Activated CD8-positive, alpha-beta memory T cell treated with anti-CD3 and anti-CD28 coated beads, Interleukin-2, amount 50 U/mL, for 24 hours (primary cell): Measurements from ENCODE around the gene CHRNA10.

Experiments used
- DNase-seq: peaks from one replicate; pipeline ENCODE4 v3.0.0-alpha.2; 2020; ENCODE audit errors: extremely low read depth

Gene CHRNA10, protein sequence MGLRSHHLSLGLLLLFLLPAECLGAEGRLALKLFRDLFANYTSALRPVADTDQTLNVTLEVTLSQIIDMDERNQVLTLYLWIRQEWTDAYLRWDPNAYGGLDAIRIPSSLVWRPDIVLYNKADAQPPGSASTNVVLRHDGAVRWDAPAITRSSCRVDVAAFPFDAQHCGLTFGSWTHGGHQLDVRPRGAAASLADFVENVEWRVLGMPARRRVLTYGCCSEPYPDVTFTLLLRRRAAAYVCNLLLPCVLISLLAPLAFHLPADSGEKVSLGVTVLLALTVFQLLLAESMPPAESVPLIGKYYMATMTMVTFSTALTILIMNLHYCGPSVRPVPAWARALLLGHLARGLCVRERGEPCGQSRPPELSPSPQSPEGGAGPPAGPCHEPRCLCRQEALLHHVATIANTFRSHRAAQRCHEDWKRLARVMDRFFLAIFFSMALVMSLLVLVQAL

DNA sequence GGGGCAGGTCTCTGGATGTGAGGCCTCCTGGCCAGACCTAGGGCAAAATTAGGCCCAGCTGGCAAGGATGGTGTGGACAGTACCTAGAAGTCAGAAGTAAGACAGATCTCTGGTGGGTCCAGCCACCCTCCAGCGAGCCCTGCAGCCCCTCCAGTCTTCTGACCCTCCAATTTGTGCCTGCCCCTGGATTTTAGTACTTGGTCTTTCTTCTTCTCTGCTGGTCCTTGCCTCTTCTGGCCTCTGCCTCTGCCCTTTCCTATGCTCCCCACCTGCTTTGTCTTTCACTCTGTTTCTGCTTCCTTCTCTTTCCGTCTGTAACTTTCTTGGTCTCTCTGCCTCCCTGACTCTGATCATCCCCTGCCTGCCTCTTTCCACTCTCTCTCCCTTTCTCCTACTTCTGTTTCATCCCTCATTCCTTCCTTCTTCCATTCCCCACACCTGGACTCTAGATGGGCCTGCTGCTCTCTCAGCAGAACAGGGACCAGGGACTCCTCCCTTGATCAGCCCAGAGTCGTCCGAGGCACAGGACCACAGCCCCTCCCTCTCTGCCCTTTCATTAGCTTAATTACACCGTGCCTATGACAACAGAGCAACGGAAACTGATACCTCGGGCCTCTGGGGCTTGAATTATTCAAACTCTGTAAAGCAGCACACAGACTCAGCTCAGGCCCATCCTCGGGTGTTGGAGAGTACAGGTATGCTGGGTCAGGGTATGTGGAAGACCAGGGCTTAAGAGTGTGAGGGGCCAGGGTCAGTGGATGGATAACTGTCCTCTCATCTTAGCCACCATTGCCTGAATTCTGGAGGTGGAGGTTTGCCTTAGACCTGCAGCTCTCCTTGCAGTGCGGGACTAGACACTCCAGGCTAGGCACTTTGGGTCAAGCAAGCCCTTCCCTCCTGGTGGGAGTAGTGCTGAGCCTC is at the start of gene CHRNA10:
Gene CHRNA10 (minus strand): TSS at position 51 of the 921 bp plus-strand sequence. CDS start 72 bp downstream, outside the sequence.
- DNase-seq = no peak

DNA sequence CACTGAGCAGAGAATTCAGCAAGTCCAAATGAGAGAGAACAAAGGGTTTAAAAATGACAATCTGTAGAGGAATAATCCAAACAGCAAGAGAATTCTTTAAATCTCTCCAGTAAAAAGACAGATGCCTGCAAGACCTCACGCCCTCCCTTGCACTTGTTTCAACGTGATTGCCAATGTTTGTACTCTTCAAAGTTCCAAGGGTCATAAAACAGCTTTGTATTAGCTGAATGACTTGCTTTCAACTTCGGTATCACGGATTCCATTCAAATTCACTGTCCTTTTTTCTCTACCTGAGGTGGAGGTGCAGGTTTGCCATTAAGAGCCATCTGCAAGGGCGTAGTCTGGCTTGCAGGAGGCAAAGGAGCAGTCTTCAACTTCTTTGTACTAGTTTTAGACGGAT is 41.1 kb upstream of the CHRNA10 start:
- no peak for DNase-seq

DNA sequence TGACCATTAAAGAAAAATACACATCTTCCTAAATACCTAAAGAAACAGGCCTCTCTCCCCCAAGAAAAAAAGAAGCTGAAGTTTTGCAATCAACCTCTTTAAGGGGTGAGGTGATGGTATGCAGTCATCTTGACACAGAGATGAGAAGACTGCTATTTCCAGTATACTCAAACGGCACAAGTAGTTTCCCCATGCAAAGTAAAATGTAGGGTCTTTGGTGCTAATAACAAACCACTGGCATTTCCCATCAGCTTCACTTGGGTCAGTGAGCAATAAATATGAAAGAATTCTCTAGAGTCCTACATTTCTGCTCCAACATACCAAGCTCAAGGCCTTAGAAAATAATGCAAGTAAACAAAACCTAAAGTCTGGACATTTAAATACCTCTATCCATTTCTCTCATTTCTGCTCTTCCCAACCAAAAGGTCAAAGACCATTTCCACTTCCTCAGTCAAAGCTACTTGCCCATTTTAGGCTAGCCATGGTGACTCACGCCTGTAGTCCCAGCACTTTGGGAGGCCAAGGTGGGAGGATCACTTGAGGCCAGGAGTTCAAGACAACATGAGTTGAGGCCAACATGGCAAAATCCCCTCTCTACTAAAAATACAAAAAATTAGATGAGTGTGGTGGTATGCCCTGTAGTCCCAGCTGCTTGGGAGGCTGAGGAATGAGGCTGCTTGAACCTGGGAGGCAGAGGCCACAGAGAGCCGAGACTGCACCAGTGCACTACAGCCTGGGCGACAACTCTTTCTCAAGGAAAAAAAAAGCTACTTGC is 39.5 kb upstream of the CHRNA10 start:
- DNase-seq = no peak

DNA sequence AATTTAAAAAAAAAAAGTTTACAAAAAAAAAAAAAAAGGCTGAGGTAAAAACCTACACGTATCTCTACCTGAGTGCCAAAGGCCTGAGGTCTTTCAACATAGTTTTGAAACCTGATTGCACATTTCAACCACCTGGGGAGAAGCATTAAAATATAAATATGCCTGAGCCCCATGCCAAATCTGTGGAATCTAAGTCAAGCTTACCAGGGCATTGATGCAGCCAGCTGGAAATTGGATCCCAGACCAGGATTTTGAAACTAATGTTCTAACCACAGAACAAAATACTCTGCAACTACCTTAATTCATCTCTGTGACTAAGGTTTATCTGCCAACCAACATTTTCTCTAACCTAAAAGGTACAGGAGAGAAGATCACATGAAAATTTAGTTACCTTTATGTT is 38.8 kb upstream of the CHRNA10 start:
- no peak for DNase-seq

DNA sequence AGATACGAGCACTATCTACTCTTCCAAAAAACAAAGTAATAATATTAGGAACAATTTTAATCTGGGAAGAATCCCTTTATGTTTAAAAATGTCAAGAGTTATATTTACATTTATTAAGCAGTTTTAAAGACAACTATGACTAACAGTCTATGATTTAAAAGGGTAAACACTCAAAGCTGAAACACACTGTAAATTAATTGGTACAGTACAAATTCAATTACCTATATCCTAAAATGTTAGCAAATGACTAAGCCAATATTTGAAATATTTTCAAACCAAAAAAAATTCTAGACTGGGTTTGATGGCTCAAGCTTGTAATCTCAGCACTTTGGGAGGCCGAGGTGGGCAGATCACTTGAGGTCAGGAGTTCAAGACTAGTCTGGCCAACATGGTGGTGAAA is 36.0 kb upstream of the CHRNA10 start:
- no peak for DNase-seq

DNA sequence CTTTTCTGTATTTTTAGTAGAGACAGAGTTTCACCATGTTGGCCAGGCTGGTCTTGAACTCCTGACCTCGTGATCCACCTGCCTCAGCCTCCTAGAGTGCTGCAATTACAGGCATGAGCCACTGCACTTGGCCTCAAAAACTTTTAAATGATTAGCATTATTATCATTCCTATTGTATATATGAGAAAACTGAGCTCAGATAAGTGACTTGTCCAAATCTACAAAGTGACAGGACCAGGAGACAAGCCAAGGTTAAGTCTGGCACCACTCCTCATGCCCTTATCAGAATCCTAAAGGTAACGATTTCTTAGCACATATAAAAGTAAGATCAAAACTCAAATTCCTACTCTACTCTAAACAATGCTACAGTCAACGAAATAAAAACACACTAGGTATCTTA is 32.2 kb upstream of the CHRNA10 start:
- no peak for DNase-seq

DNA sequence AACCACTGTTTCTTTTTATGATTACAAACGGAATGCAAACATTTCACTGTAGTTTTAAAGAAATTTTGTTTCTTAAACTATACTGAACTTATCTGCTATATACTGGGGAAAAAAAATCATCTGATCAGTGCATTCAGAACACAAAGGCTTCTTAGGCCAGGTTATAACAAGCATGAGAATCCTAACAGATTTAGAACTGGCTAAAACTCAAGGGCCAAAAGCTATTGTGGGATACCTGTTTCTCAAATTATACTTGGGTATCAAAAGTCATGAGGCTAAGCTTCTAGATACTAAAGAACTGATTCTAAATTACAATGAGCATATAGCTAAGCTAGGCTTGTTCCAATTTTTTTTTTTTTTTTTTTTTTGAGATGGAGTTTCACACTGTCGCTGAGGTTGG is 29.7 kb upstream of the CHRNA10 start:
- no peak for DNase-seq

DNA sequence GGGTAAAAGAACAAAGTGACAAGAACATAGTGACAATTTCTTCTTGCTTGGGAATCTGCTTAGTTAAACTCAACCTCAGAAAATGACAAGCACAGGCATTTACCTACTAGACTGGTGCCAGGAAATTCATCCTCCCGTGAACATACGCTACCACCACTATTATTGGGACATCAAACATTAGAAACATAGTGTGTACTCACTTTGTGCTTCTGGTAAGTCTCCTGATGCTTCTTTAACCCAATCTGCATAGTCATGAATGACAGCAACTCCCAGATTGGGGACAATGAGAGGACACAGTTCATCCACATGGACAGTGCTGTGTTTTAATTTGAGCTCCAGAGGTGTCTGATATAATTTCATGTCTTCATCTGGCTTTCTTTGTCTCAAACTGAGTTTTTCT is 29.2 kb upstream of the CHRNA10 start:
- DNase-seq = no peak

DNA sequence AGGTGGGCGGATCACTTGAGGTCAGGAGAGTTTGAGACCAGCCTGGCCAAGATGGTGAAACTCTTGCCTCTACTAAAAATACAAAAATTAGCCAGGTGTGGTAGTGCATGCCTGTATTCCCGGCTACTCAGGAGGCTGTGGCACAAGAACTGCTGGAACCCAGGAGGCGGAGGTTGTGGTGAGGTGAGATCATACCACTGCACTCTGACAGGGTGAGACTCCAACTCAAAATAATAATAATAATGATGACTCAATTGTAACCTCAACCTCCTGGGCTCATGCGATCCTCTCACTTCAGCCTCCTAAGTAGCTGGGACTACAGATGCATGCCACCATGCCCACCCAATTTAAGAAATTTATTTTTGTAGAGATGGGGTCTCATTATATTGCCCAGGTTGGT is 15.6 kb upstream of the CHRNA10 start:
- no peak for DNase-seq

DNA sequence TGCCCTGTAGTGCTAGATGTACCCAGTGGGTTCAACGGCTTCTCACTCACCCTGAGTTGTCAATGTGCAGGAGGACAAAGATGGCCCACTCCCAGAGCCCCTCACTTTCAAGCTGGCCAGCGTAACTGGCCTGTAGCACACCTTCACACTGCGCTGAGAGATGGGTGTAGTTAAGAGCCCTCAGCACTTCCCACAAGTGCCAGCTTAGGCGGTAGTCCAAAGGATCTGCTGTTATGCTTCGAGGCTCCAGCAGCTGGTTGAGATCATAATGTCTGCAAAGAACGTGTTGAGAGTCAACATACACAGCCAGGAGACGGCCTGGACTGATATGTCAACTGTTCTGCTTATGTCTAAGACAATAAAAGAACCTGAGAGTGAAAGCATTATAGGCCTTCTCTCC is 14.7 kb upstream of the CHRNA10 start:
- no peak for DNase-seq

DNA sequence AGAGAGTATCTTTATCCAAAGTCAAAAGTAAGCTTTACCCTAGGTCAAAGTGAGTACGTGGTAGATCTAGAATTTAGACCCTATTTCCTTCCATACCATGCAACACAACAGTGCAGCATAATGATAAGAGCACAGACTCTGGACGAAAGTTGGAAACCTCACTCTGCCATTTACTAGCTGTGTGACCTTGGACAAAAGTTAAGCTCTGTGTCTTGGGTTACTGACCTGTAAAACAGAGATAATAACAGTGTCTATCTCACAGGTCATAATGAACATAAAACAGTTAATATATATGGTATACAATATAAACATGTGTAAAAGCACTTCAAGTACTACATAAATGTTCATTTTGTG is 13.6 kb upstream of the CHRNA10 start:
- no peak for DNase-seq

DNA sequence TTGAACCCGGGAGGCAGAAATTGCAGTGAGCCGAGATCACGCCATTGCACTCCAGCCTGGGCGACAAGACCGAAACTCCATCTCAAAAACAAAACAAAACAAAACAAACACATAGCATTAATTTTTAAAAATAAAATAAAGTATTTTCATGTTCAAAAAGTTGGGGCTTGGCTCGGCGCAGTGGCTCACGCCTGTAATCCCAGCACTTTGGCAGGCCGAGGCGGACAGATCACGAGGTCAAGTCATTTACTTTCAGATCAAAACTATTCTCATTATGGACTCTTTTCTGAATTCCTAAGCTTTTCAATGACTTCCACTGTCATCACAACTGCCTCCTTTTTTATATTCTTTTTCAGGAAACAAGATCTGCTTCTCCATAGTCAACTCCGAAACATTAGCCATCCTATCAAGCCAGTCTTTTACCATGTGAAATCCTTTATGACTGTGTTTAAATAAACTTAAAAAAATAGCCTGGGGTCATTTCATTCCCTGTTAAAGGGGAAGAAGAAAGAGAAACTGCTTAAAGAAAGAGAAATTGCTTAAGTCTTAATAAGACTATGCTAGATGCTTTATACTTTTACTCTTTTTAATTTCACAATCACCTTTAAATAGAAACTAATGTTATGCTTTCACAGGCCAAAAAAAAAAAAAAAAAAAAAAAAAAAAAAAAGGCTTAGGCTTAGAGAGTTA is 13.1 kb upstream of the CHRNA10 start:
- DNase-seq = no peak

DNA sequence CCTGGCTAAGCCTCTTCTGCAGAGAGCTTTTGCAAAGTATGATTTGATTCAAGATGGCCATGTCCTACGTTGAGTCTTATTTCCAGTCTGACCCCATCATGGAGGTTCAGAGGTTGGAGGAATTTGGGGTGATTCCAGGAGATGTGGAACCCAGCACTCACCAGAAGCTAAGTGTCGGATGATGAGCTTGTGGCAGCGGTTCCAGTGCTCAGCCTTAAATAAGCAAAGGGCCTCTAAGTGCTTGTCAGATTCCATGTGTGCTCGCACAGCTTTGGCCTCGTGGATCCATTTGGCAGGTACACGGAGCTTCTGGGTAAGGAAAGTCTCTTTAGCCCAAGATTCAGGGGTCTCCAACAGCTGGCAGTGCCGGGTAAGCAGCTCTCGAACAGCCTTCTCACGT is 11.9 kb upstream of the CHRNA10 start:
- DNase-seq = no peak

DNA sequence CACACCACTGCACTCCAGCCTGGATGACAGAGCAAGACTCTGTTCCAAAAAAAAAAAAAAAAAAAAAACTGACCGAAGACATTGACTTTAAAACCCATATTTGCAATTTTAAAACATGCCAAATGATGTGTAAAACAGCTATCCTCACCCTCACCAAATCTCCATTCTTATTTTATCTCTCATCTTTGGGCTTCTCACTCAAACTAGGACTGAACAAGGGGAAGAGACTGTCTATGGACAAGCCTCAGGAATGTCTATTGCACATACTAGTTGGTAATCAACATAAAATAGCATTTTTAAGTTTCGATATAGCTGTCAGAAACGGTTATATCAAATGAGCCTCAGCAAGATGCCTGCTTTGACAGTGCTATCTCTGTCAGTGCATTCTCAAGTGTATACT is 7.9 kb upstream of the CHRNA10 start:
- DNase-seq = no peak

DNA sequence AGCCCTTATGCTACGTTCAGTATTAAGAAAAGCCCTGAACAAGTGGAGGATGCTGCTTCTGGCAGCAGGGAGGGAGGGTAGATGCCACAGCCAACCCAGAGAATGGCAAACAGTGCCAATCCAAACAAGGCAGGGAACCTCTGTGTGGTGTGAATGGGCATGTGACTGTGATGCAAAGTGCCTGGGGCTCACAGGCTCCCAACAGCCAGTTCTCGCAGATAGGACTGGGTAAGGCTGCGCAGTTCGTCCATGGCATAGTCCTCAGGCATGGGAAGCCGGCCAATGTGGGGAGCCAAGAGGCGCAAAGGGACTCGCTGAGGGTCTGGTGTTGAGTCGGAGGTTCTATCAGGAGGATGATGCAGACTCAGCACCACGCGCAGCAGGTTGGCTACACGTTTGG is 4.8 kb upstream of the CHRNA10 start:
- no peak for DNase-seq

DNA sequence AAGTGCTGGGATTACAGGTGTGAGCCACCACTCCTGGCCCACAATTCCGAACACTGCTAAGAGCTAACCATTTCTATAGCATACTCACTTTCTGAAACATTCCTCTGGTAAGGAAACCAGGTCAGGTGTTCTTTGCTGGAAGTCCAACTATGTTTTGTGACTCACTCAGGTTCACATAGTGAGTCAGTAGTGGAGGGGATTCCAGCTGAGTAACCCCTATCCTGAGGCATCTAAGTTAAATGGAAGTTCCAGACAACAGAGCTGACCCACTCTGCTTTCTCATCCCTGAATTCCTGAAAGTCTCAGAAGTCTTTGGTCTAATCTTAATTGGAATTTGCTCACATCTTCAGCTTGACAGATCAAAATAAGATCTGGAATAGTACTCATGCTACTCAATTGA is 3.0 kb upstream of the CHRNA10 start:
- no peak for DNase-seq

DNA sequence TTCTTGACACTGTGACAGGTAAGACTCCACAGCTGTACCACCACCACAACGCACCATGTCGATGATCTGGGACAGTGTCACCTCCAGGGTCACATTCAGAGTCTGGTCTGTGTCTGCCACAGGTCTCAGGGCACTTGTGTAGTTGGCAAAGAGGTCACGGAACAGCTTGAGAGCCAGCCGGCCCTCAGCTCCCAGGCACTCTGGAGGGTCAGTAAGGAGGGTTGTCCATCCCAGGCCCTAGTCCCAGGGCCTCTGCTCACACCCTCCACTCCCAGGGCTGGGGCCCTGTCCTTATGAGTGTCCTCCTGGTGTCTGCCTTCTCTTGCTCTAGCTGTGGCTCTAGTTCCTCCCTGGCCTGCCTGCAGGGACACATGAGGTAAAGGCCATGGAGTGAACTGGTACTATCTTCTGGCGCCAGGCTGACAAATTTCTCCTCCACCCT is 1.4 kb downstream of the CHRNA10 start:
- no peak for DNase-seq

DNA sequence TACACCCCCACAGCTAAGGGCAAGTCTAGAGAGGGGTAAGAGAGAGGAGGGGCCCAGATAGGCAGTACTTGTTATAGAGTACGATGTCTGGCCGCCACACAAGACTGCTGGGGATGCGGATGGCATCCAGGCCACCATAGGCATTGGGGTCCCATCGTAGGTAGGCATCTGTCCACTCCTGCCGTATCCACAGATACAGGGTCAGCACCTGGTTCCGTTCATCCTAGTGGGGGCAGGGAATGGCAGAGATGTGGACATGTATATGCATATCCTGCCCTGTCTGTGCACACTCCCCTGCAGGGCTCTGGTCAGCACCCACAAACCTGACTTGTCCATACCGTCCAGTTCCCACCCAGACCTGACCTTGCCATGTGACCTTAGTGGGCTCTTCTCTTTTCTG is 2.1 kb downstream of the CHRNA10 start:
- DNase-seq = no peak

DNA sequence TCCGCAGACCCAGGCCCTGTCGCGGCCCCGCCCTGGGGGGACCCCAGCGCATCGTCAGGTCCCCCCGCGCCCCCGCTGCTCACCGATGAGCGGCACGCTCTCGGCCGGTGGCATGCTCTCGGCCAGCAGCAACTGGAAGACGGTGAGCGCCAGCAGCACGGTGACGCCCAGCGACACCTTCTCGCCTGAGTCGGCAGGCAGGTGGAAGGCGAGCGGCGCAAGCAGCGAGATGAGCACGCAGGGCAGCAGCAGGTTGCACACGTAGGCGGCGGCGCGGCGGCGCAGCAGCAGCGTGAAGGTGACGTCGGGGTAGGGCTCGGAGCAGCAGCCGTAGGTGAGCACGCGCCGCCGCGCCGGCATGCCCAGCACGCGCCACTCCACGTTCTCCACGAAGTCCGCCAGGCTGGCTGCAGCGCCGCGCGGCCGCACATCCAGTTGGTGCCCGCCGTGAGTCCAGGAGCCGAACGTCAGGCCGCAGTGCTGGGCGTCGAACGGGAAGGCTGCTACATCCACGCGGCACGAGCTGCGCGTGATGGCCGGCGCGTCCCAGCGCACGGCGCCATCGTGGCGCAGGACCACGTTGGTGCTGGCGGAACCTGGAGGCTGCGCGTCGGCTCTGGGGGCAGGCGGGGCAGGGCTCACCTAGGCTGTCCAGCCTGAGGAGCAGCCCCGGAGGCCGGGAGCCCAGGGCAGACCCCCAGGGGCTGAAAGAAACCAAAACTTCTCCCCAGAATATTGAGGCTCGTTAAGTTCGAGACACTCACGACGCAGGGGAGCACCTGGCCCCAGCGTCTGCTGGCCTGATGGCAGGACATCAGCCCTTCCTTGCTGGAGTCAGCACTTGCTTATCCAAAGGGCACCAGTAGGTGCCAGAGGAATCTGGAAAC is 3.8 kb downstream of the CHRNA10 start:
- DNase-seq = no peak

DNA sequence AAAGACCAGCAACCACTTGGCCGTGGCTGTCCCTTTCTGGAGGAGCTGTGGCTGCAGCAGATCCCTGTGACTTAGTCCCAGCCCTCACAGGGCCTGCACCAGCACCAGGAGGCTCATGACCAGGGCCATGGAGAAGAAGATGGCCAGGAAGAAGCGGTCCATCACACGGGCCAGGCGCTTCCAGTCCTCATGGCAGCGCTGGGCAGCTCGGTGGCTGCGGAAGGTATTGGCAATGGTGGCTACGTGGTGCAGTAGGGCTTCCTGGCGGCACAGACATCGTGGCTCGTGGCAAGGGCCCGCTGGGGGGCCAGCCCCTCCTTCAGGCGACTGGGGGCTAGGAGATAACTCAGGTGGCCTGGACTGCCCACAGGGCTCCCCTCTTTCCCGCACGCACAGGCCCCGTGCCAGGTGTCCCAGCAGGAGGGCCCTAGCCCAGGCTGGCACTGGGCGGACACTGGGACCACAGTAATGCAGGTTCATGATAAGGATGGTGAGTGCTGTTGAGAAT is 5.1 kb downstream of the CHRNA10 start:
- no peak for DNase-seq
